DMS 273 (cell line): ENCODE measurements around the gene SLC35F1.

Experiments used
- DNase-seq: peaks from one replicate; lab custom pipeline; 2025; ENCODE audit not compliant: unreplicated experiment; lab: John Stamatoyannopoulos, UW

Gene SLC35F1

DNA sequence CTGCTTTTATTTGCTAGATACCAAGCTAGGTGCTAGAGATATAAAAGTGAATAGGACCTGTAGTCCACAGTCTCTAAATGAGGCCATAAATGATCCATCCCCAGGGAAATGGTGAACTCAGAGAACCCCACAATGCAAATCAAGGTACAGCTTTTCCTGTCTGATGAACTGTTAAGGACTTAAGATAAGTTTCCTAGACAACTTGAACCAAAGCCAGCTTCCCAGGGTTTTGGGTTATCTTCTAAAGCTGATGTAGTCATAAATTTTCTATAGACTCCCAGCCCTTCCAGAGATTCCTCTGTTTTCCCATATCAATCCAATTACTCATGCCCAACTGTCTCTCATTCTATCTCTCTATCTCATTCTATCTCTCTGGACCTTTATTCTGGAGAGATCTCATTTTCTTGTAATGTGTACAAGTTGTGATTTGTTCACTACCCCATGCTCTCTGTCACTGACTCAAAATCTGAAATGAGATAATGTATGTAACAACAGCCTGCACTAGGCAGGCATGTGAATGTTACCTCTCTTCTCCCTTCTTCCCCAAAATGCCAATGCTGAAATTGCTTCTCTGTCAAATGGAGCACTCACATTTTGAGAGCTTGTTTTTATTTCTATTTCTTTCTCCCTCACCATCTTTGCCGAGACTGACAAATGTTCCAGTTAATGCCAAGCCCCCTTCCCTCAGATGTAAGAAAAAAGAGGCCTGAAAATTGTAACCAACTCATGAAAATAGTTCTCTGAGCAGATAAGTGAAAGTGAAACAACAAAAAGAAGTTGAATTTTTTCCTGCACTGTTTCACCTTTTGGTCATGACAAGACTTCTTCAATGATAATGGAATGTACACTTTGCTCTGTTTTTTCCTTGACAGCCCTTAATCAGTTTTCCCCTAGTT is 279.9 kb downstream of the SLC35F1 start:
- no peak for DNase-seq

DNA sequence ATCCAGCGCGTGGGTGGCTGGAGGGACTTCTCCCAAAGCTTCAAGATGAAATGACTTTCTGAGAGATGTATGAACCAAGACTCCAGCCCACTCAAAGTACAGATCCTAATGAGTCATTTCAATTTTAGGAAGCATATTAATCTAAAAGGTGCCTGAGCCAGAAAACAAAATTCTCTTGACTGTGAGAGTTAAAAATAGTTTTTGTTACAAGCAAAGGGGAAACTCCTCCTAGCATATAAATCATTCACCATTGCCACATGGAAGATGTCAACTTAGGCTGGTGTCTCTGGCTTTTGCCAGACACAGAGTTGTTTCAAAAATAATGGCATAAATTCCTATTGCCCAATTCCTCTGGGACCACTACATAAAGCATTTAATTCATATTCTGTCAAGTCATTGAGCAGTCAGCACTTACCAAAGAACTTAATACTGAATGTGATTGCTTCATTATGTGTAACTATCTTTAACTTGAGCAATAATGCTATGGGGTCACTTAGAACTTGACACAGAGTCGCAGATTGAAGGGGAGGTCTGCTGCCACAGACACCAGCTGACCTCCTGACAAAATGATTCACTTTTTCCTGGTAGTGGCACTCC is 280.6 kb downstream of the SLC35F1 start:
- DNase-seq: no peak

GRCh38 chr6:118188561-118188960 is 281.5 kb downstream of the SLC35F1 start:
- no peak for DNase-seq

- no peak for DNase-seq
These were observed 290.5 kb downstream of the SLC35F1 start for GRCh38 chr6:118197539-118197938.

GRCh38 chr6:118198746-118199145 is 291.7 kb downstream of the SLC35F1 start:
- no peak for DNase-seq

GRCh38 chr6:118200160-118200559 is 293.1 kb downstream of the SLC35F1 start:
- DNase-seq: no peak

GRCh38 chr6:118202517-118202916 is 295.5 kb downstream of the SLC35F1 start:
- DNase-seq: no peak

- no peak for DNase-seq
These were observed 296.5 kb downstream of the SLC35F1 start for GRCh38 chr6:118203545-118203944.

DNA sequence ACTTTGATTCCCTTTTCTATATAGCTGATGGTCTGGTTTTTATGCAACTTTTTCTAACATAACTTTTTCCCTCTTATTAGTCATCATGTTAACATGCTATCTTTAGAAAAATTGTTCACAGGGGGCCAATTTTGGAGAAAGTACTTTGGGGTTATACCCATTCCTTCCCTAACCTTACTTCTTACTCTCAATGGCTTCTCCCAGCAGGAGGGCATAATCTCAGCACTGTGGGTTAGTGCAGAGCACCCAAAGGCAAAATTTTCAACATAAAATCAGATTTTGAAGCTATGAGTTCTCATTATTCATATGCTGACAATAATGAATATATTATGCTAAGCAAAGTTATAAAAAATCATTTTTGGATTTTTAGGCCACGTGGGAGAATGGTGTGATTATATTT is 299.2 kb downstream of the SLC35F1 start:
- DNase-seq: no peak

- no peak for DNase-seq
These were observed 300.9 kb downstream of the SLC35F1 start for GRCh38 chr6:118207947-118208346.

- DNase-seq: no peak
These were observed 305.5 kb downstream of the SLC35F1 start for GRCh38 chr6:118212451-118213173.

DNA sequence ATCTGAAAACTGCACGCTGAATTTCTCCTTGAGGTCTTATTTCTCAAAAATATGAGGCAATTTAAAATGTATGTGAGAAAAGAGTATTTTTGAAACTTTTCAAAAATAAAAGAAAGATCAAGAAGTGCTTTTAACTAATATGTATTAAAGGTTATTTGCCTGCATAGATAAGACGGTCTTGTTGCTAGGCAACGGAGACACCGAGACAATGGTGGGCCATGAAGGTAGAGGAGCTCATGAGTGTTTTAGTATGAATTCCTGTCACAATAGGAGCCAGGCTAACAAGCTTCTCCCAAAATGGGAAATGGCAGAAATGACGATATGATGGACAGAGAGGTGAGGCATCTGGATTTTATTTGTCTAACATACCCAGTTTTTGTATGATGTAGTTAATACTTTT is 308.2 kb downstream of the SLC35F1 start:
- no peak for DNase-seq

DNA sequence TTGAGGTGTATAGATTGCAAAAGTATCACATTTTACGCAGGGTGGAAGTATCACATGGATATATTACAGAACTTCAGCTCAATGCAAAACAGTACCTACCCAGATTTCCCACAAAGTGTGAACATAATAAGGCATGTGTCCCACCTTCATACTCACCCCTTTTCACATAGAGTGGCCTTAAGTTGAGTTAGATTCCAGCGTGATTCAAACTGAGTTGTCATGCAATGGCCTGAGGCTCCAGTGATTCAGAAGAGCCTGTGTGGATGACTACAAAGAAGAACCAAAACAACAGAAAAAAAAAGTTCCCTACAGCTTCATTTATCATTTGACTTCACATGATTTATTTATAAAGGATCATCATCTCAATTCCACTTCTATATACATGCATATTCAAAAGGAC is 309.7 kb downstream of the SLC35F1 start:
- no peak for DNase-seq

- DNase-seq: no peak
These were observed 311.1 kb downstream of the SLC35F1 start for GRCh38 chr6:118218156-118218555.

GRCh38 chr6:118220429-118221128 is 313.5 kb downstream of the SLC35F1 start:
- DNase-seq: no peak

- peak; percentile 31 for DNase-seq
These were observed 316.3 kb downstream of the SLC35F1 start for GRCh38 chr6:118223316-118223715.

DNA sequence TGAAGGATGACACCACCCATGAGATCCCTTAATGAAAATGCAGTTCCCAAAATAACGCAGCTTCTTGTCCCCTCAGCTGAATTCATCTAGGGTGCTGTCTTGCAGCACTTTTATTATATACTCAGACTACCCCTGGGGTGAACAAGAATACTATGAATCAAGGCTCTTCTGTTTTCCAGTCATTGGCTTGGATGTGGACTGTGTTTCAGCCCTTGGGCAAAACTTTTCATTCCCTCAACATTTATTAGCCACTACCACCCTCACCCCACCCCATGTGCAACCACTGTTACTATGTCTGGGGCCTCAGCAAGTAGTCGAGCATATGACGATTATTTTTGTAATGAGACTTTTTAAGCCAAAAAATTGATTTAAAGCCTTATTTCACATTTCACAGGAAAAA is 321.8 kb downstream of the SLC35F1 start:
- DNase-seq: no peak

DNA sequence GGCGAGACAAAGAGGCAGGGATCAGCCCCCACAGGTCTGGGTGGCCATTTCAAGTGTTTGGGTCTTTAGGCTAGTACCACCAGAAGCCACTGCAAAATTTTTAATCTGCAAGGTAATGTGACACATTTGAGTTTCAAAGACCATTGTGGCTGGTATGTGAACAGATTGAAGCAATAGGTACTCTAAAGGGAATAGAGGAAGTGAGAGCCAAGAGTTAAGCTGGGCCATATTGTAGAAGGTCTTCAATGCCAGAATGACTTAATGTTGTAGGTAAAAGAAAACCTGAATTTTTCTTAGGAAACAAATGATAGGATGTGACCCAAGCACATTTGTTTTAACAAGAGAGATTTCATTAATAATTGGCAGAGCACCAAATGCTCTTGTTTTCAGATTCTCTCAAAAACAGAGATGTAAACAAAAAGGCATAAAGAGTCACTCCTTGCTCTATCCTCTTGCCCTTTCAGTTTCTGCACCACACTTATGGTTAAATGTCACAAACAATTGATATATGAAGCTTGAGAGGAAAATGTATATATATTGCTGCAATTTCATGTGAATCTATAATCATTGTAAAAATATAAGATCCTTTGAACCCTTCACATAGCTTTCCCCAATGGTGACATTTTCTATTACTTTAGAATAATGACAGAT is 333.9 kb downstream of the SLC35F1 start:
- DNase-seq: no peak

DNA sequence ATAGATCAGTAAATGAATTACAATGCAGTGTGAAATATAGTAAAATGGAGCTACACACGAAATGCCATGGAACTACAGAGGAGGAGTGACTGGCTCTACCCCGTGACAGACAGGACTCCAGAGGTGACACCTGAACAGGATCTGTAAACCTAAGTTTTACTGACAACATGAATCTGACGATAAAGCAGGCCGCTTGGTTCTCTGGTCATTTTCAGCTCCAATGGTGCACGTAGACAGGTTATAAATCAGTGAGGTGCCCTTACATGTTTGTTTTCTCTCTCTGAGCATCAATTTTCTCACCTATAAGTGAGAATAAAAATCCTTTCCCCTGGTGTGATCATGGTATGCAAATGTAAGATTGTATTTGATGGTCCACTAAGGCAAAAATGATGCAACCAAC is 339.3 kb downstream of the SLC35F1 start:
- DNase-seq: no peak

DNA sequence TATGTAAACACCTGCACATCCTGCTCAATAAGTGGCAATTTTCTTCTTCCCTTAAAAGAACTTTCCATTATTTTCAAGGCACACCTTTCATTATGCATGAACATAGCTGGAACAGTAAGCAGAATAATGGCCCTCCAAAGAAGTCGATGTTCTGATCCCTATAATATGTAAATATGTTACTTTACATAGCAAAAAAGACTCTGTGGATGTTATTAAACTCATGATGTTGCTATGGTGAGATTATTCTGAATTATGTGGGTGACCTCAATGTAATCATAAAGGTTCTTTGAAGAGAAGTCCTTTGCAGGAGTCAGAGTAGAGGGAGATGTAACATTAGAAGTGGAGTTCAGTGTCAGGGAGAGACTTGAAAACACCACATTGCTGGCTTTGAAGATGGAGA is 341.1 kb downstream of the SLC35F1 start:
- no peak for DNase-seq

DNA sequence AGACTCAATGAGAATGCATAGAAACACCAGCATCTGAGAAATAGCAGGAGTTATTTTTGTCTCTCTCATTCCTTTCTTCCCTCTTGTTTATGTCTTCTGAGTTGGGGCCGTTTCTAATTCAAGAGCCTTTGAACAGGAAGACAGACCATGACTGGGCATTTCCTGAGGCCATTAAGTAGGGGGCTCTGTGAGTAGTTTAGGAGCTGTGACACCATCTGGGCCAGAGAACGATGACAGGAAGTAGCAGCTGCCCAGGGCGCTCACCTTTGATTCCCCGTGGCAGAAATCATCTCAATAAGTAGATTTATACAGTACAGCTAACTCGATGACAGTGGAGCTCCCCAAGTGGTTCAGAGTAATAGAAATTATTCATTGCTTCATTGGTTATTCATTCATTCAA is 342.6 kb downstream of the SLC35F1 start:
- DNase-seq: no peak
